Fibroblast of skin of scalp (primary cell): ENCODE data around the gene USF2.

Experiments used
- DNase-seq: peaks from one replicate; pipeline ENCODE4 v3.0.0-alpha.2; 2013

Gene USF2

GRCh38 chr19:35265900-35266519, 2.8 kb upstream of the USF2 start:
- no peak for DNase-seq

- DNase-seq: peak; percentile 17
These were observed 2.0 kb upstream of the USF2 start for GRCh38 chr19:35266520-35267352.

- peak; percentile 24 for DNase-seq
These were observed 1.4 kb upstream of the USF2 start for GRCh38 chr19:35267353-35267817.

GRCh38 chr19:35267818-35268535, 785 bp upstream of the USF2 start:
- DNase-seq: peak; percentile 83

- peak; percentile 71 for DNase-seq
These were observed 816 bp downstream of the USF2 start for GRCh38 chr19:35269438-35270117.

GRCh38 chr19:35270381-35270811, 1.6 kb downstream of the USF2 start:
- no peak for DNase-seq

- DNase-seq: no peak
These were observed 2.8 kb downstream of the USF2 start for GRCh38 chr19:35271546-35271945.

GRCh38 chr19:35272122-35272719, 3.5 kb downstream of the USF2 start:
- DNase-seq: no peak

GRCh38 chr19:35272954-35273649, 4.3 kb downstream of the USF2 start:
- DNase-seq: no peak

- DNase-seq: no peak
These were observed 5.0 kb downstream of the USF2 start for GRCh38 chr19:35273686-35274259.

GRCh38 chr19:35274323-35274722, 5.6 kb downstream of the USF2 start:
- no peak for DNase-seq

GRCh38 chr19:35276706-35277281, 8.0 kb downstream of the USF2 start:
- no peak for DNase-seq

GRCh38 chr19:35278578-35279284, 10.0 kb downstream of the USF2 start:
- DNase-seq: no peak

- no peak for DNase-seq
These were observed 10.6 kb downstream of the USF2 start for GRCh38 chr19:35279374-35279773.

GRCh38 chr19:35279985-35280821, 11.4 kb downstream of the USF2 start:
- DNase-seq: no peak

GRCh38 chr19:35281303-35281702, 12.5 kb downstream of the USF2 start:
- DNase-seq: no peak

- no peak for DNase-seq
These were observed 15.7 kb downstream of the USF2 start for GRCh38 chr19:35284153-35285094.

GRCh38 chr19:35285095-35285449, 16.3 kb downstream of the USF2 start:
- DNase-seq: no peak
